Measurements from ENCODE around the gene IFT20.

- TF ChIP-seq POLR2AphosphoS5 (IDR thresholded peaks at IDR 0.05; ENCODE audit: control insufficient read depth, insufficient read depth, low read depth, low read length) (no peak), FOS (IDR thresholded peaks at IDR 0.05; ENCODE audit: extremely low read depth, insufficient read length) (no peak), CBX5 (IDR thresholded peaks at IDR 0.05; ENCODE audit: borderline replicate concordance, low read depth) (no peak), GABPB2 (CRISPR knock-in tag; conservative IDR thresholded peaks at IDR 0.05) (no peak), CTCF (IDR thresholded peaks at IDR 0.05 in 2 of 3, conservative IDR thresholded peaks at IDR 0.05 in 1 of 3; ENCODE audit: insufficient read depth in 2 of 3, low read depth in 1 of 3, low read length in 3 of 3) (no peak), NCOR1 (IDR thresholded peaks at IDR 0.05) (no peak), TBL1XR1 (IDR thresholded peaks at IDR 0.05; ENCODE audit: low read length in 2 of 2) (no peak), HDAC2 (IDR thresholded peaks at IDR 0.05) (no peak), YY1 (IDR thresholded peaks at IDR 0.05; ENCODE audit: borderline replicate concordance in 1 of 3, control insufficient read depth in 1 of 3, extremely low read depth in 1 of 3, insufficient read depth in 3 of 3, insufficient read length in 1 of 3, insufficient replicate concordance in 2 of 3, low read depth in 1 of 3, low read length in 2 of 3) (no peak), MLX (CRISPR knock-in tag; conservative IDR thresholded peaks at IDR 0.05) (no peak), TCF7 (IDR thresholded peaks at IDR 0.05; ENCODE audit: borderline replicate concordance) (no peak), ZNF644 (tag; IDR thresholded peaks at IDR 0.05; ENCODE audit: low read depth) (no peak)
These were observed 2.1 kb downstream of the IFT20 start for GRCh38 chr17:28333083-28333746.

All from K562 (cell line).